GM18951 (cell line): ENCODE results near the gene CABP4.

Experiments
- POLR2A ChIP-seq: IDR thresholded peaks from 4 replicates; pipeline ENCODE4 v1.6.1; 2011; ENCODE audit warnings: mild to moderate bottlenecking; ENCODE audit not compliant: insufficient read length, insufficient read depth; ENCODE audit errors: extremely low read depth
- in situ Hi-C: fragments of 300-500 bp; cut with MboI; formaldehyde crosslinking; loops from one replicate; pipeline ENCODE4 v1.12.0; 2022; ENCODE audit warnings: low sequenced_read_pairs, mixed read lengths, inconsistent platforms; ENCODE audit not compliant: unreplicated experiment

The CABP4 gene

DNA sequence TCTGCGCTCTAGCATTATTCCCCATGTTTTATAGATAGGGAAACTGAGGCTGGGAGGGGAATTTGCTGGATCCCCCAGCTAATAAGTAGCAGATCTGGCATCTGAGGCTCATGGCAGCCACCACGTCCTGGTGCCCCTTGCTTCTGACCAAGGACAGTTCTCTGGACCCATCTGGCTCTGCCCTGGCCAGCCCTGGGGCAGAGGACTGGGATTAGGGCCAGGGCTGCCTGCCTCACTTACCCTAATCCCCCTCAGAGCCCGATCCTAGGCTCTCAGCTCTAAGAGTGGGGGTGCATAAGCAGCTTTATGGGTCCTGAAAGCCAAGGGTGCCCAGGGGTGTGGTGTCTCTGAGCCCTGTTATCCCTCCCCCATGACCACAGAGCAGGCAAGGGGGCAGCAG lies at the start of gene CABP4:
Gene CABP4 (plus strand): TSS at position 301 of the 400 bp plus-strand sequence. CDS start 70 bp downstream, at position 371.
- no peak for TF ChIP-seq POLR2A
- in situ Hi-C loops: no loop called here

GRCh38 chr11:67405688-67406339 lies 49.3 kb upstream of the CABP4 start:
- in situ Hi-C loops: no loop called here
- no peak for TF ChIP-seq POLR2A

DNA sequence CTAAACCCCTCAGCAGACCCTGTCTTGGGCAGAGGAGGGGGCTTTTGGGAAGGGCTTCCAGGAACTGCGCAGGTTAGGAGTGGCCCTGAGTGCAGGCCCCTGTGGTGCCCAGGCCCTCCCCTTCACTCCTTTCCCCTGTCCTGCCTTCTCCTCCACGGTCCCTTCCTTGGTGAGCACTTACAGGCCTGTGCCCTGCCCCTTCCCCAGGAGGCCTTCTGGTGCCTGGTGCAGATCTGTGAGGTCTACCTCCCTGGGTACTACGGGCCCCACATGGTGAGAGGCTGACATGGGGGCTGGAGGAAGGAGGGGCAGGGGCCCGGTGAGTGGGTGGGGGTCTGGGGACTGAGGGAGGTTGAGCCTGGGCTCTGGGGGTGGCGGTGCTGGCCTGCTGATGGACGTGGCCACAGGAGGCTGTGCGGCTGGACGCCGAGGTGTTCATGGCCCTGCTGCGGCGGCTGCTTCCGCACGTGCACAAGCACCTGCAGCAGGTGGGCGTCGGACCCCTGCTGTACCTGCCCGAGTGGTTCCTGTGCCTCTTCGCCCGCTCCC lies 48.7 kb upstream of the CABP4 start:
- in situ Hi-C loops: no loop called here
- TF ChIP-seq POLR2A: no peak

- in situ Hi-C loops: no loop called here
These were observed 48.0 kb upstream of the CABP4 start for GRCh38 chr11:67406969-67407687.

DNA sequence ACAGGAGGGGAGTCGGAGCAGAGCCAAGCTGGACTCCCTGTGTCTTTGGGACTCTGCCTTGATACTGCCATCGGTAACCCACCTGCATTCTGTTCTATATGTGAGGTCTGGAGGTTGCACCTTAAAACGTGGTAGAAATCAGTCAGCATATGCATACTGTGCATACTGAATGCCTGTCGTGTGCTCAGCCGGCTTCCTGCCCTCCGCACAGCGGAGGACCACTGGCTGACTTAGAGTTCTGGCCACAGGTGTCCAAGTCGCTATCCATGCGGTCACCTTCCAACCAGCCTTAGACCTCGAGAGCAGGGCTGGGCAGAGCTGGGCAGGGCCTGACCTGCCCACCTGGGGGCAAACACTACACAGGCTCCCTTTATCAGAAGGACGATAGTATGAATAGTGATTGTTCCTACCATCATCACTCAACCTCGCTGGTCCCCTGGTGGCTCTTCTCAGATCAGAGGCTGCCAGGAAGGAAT lies 47.4 kb upstream of the CABP4 start:
- no peak for TF ChIP-seq POLR2A
- in situ Hi-C loops: no loop called here

More at GRCh38 chr11:67406969-67407687, 48.0 kb upstream of the CABP4 start:
- TF ChIP-seq POLR2A: no peak

GRCh38 chr11:67408437-67409200 lies 46.5 kb upstream of the CABP4 start:
- in situ Hi-C loops: no loop called here
- no peak for TF ChIP-seq POLR2A

- in situ Hi-C loops: no loop called here
- peak; percentile 84 for TF ChIP-seq POLR2A
These were observed 45.9 kb upstream of the CABP4 start for GRCh38 chr11:67409261-67409666.

GRCh38 chr11:67409781-67410368 lies 45.3 kb upstream of the CABP4 start:
- TF ChIP-seq POLR2A: no peak
- in situ Hi-C loops: no loop called here

GRCh38 chr11:67410369-67410831 lies 44.8 kb upstream of the CABP4 start:
- TF ChIP-seq POLR2A: peak; percentile 14
- in situ Hi-C loops: no loop called here

DNA sequence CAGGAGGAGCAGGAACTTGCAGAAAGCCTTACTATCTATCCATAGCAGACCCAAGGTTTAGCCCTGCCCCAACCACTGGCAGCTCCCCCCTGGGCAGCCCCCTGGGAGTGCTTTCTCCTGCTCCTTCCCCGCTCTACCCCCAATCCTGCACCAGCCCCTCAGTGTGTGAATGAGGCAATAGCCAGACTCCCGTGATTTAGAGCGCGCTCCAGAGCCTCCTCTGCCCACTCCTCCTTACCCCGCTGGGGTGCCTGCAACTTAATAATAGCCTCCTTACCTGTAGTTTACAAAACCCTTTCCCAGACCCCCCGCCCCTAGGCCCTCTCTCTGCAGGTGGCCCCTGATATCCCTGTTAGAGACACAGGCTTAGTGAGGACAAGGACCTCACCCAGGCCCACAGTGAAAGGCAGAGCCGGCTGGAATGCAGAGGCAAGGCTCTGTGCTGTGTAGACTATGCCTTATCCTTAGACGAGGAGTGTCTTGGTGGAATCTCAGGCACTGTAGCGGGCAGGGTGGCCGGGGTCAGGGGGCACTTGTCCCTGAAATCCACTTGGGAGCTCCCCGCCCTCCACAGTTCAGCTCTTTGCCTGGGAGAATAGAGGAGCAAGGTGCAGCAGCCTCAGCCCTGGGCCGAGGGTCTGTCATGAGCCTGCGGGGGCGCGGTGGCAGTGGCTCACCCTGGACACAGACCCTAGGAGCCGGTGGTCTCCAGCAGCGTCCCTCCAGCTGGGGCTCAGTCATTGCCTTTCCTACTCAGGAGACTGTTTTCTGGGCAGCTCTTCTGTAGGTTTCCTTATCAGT lies 44.0 kb upstream of the CABP4 start:
- in situ Hi-C loops: no loop called here
- no peak for TF ChIP-seq POLR2A

DNA sequence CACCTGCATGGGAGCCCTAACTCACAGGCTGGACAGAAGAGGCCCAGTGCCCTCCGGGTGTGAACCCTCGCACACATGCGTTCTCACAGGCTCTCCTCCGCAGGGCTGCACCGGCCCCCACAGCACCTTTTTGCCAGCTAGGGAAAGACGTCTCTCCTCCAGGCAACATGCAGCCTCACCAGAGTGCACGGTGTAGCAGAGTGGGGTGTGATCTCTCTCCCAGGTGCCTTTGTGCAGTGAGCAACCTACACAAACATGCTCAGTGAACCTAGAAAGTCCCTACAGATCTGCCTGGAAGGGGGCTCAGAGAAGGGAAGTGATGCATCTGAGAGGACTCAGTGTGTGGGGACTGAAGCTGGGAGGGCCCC lies 43.4 kb upstream of the CABP4 start:
- peak; percentile 14 for TF ChIP-seq POLR2A
- in situ Hi-C loops: no loop called here
